Measurements from ENCODE around the gene PTGDR. TPM values are rescaled to one million over a fixed set of nuclear protein-coding genes. Genes with fewer than 3 reads are reported as not detected.

The PTGDR gene
- total RNA-seq, 1 donor from 2014 or later = 4.2 TPM

Other genes with a start within 250 kb of the PTGDR start
- gene NID2, start 198.6 kb upstream of the PTGDR start, total RNA-seq = 125 TPM
- gene PTGER2, start 46.6 kb downstream of the PTGDR start, total RNA-seq = 8.5 TPM